WTC11 (cell line): ENCODE measurements around the gene BICD2. TPM values are rescaled to one million over a fixed set of nuclear protein-coding genes. Genes with fewer than 3 reads are reported as not detected.

Source experiments
- ATAC-seq: fragments of 200-7000 bp; cut with Tn5 transposase; 2 replicates; pipeline ENCODE4 v1.10.0; 2021; ENCODE audit warnings: mild to moderate bottlenecking, moderate library complexity
- CTCF ChIA-PET: fragments of 300-600 bp; sonication (Branson Sonifier 250); formaldehyde crosslinking; loops from one replicate; lab custom pipeline; 2021; ENCODE audit warnings: antibody characterized with exemption; lab: Charles Lee
- POLR2A ChIA-PET: fragments of 350-600 bp; sonication (Branson Sonifier 250); formaldehyde crosslinking; loops from one replicate; lab custom pipeline; 2021; ENCODE audit warnings: antibody characterized with exemption; lab: Charles Lee
- DNase-seq: peaks from one replicate; pipeline ENCODE4 v3.0.0; 2021; ENCODE audit warnings: low spot score
- H3K27ac Mint-ChIP-seq: 2 replicates; pipeline ENCODE4 v1.8.0; 2021; ENCODE audit warnings: mixed read lengths
- H3K27me3 Mint-ChIP-seq: 2 replicates; pipeline ENCODE4 v1.8.0; 2021; ENCODE audit warnings: low read depth, mild to moderate bottlenecking, moderate library complexity, mixed read lengths
- H3K36me3 Mint-ChIP-seq: 2 replicates; pipeline ENCODE4 v1.8.0; 2021; ENCODE audit warnings: mixed read lengths
- H3K4me1 Mint-ChIP-seq: 2 replicates; pipeline ENCODE4 v1.8.0; 2022; ENCODE audit warnings: mixed read lengths
- H3K4me3 Mint-ChIP-seq: 2 replicates; pipeline ENCODE4 v1.8.0; 2021; ENCODE audit warnings: mild to moderate bottlenecking, moderate library complexity, mixed read lengths
- H3K9me3 Mint-ChIP-seq: 2 replicates; pipeline ENCODE4 v1.8.0; 2021; ENCODE audit warnings: mixed read lengths
- ATF1 ChIP-seq: sonication (generic); formaldehyde crosslinking; IDR thresholded peaks from 2 replicates; pipeline ENCODE4 v1.8.1; 2023; ENCODE audit warnings: mild to moderate bottlenecking, moderate library complexity, missing genetic modification reagents
- E2F4 ChIP-seq: sonication (generic); formaldehyde crosslinking; IDR thresholded peaks from 2 replicates; pipeline ENCODE4 v1.8.1; 2022; ENCODE audit warnings: low read depth, mild to moderate bottlenecking, moderate library complexity, missing genetic modification reagents, borderline replicate concordance
- FOXK1 ChIP-seq: sonication (generic); formaldehyde crosslinking; IDR thresholded peaks from 2 replicates; pipeline ENCODE4 v1.8.0; 2022; ENCODE audit warnings: mild to moderate bottlenecking, moderate library complexity, missing genetic modification reagents
- GTF2I ChIP-seq: fragments of 250-450 bp; sonication (Bioruptor Pico); conservative IDR thresholded peaks from 2 replicates; pipeline ENCODE4 v1.4.0; 2021; ENCODE audit warnings: mild to moderate bottlenecking
- HMGA2 ChIP-seq: fragments of 250-450 bp; sonication (Bioruptor Pico); IDR thresholded peaks from 2 replicates; pipeline ENCODE4 v1.4.0; 2021; ENCODE audit warnings: mild to moderate bottlenecking, moderate library complexity
- IRF2 ChIP-seq: sonication (generic); formaldehyde crosslinking; IDR thresholded peaks from 2 replicates; pipeline ENCODE4 v1.8.0; 2022; ENCODE audit warnings: low read depth, missing genetic modification reagents, borderline replicate concordance
- JAZF1 ChIP-seq: fragments of 250-450 bp; sonication (Bioruptor Pico); IDR thresholded peaks from 2 replicates; pipeline ENCODE4 v1.9.0; 2021; ENCODE audit warnings: moderate library complexity, mild to moderate bottlenecking, inconsistent platforms
- KAT7 ChIP-seq: sonication (generic); formaldehyde crosslinking; IDR thresholded peaks from 2 replicates; pipeline ENCODE4 v1.8.1; 2023; ENCODE audit warnings: missing genetic modification reagents, mild to moderate bottlenecking, borderline replicate concordance
- NFATC4 ChIP-seq: fragments of 250-450 bp; sonication (Bioruptor Pico); IDR thresholded peaks from 2 replicates; pipeline ENCODE4 v1.9.0; 2021; ENCODE audit warnings: mild to moderate bottlenecking
- NFE2L1 ChIP-seq: sonication (generic); formaldehyde crosslinking; IDR thresholded peaks from 2 replicates; pipeline ENCODE4 v1.8.1; 2023; ENCODE audit warnings: missing genetic modification reagents
- OVOL2 ChIP-seq: fragments of 250-450 bp; sonication (Bioruptor Pico); IDR thresholded peaks from 2 replicates; pipeline ENCODE4 v1.9.0; 2021; ENCODE audit warnings: mild to moderate bottlenecking, borderline replicate concordance
- RELA ChIP-seq: sonication (generic); formaldehyde crosslinking; IDR thresholded peaks from 2 replicates; pipeline ENCODE4 v1.8.1; 2022; ENCODE audit warnings: missing genetic modification reagents, mild to moderate bottlenecking, borderline replicate concordance
- RORB ChIP-seq: fragments of 250-450 bp; sonication (Bioruptor Pico); IDR thresholded peaks from 2 replicates; pipeline ENCODE4 v1.9.0; 2021; ENCODE audit warnings: mild to moderate bottlenecking
- SMAD4 ChIP-seq: sonication (generic); formaldehyde crosslinking; IDR thresholded peaks from 2 replicates; pipeline ENCODE4 v1.8.0; 2022; ENCODE audit warnings: mild to moderate bottlenecking, missing genetic modification reagents
- SP1 ChIP-seq: sonication (generic); formaldehyde crosslinking; conservative IDR thresholded peaks from 2 replicates; pipeline ENCODE4 v1.8.1; 2022; ENCODE audit warnings: missing genetic modification reagents
- TEAD1 ChIP-seq: sonication (generic); formaldehyde crosslinking; IDR thresholded peaks from 2 replicates; pipeline ENCODE4 v1.8.0; 2022; ENCODE audit warnings: mild to moderate bottlenecking, missing genetic modification reagents
- ZBTB21 ChIP-seq: sonication (generic); formaldehyde crosslinking; IDR thresholded peaks from 2 replicates; pipeline ENCODE4 v1.8.1; 2023; ENCODE audit warnings: mild to moderate bottlenecking, missing genetic modification reagents, borderline replicate concordance
- ZNF416 ChIP-seq: fragments of 250-450 bp; sonication (Bioruptor Pico); IDR thresholded peaks from 2 replicates; pipeline ENCODE4 v1.9.0; 2021; ENCODE audit warnings: mild to moderate bottlenecking, inconsistent platforms
- ZNF671 ChIP-seq: fragments of 250-450 bp; sonication (Bioruptor Pico); IDR thresholded peaks from 2 replicates; pipeline ENCODE4 v1.8.0; 2021; ENCODE audit warnings: mild to moderate bottlenecking
- ZSCAN18 ChIP-seq: fragments of 250-450 bp; sonication (Bioruptor Pico); IDR thresholded peaks from 2 replicates; pipeline ENCODE4 v2.1.2; 2022; ENCODE audit warnings: mild to moderate bottlenecking, moderate library complexity
- total RNA-seq: library from RNA; stranded (reverse); gene quantifications from 3 replicates; pipeline ENCODE4 v1.2.3, GENCODE V29; 2021
- TF ChIP-seq, protein P1 (sequence below): fragments of 250-450 bp; sonication (Bioruptor Pico); IDR thresholded peaks from 2 replicates; pipeline ENCODE4 v1.9.0; 2021; ENCODE audit warnings: mild to moderate bottlenecking, borderline replicate concordance
- TF ChIP-seq, protein P2 (sequence below): fragments of 200-600 bp; IDR thresholded peaks from 2 replicates; pipeline ENCODE4 v1.8.0; 2022; ENCODE audit warnings: antibody characterized with exemption
- TF ChIP-seq, protein P3 (sequence below): sonication (generic); formaldehyde crosslinking; IDR thresholded peaks from 2 replicates; pipeline ENCODE4 v1.8.0; 2022; ENCODE audit warnings: mild to moderate bottlenecking, missing genetic modification reagents

The BICD2 gene
- total RNA-seq, 1 experiment from 2014 or later, result 38.7 TPM

DNA sequence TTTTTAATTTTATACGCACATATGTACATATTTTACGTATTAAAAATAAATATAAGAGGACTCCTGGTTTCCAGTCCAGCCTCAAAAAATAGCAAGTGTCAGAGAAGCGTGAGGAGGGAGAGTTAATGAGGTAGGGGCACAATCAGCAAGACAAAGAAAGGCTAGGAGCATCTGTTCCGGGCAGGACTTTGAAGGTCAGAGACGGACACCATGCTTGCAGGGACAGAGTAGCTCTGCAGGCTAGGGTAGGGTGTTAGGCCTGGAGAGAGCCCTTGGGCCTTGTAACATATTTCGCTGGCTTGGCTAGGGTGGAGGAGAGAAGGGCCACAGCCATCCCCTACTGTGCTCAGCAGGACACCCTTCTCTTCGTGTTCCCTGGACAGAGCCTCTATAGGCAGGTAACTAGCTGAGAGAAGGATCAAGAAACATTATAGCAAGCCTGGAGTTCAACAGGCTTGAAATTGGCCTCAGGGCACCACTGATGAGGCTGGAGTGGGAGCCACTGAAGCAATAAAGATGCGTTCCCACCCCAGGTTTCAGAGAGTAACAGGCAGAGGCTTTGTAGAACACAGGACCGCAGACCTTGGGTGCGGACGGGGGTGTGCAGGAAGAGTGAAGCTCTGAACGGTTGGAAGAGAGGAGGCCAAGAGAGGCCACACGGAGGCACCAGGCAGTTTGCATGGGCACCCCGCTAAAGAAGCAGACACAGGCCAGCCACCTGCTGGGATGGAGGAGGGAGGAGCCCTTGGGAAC lies 85.0 kb downstream of the BICD2 start:
- CTCF ChIA-PET, result interaction anchor here (0.7 to 1.9 kb wide), 4 partner anchors 9 to 111 kb away, joined by 3 to 6 read pairs (median 4); partner anchors contain the start of gene IPPK
- peak overlapping the region; percentile 33 for H3K27ac Mint-ChIP-seq

GRCh38 chr9:92671323-92671722 lies 93.3 kb downstream of the BICD2 start:
- ChIA-PET CTCF (interaction anchor here (0.8 to 2.6 kb wide), 5 partner anchors 13 to 533 kb away, joined by 3 to 9 read pairs (median 6); partner anchors contain the start of genes CENPP and NOL8), POLR2A (interaction anchor here (0.6 to 1.0 kb wide), 2 partner anchors 11 to 758 kb away, joined by 3 read pairs; no protein-coding TSS in a partner anchor)
- no peak for TF ChIP-seq GTF2I (CRISPR knock-in tag)
- TF ChIP-seq ZNF416 (CRISPR knock-in tag), result no peak
- no peak for TF ChIP-seq SMAD4 (CRISPR knock-in tag)
- TF ChIP-seq HMGA2 (CRISPR knock-in tag), result no peak
- no peak for TF ChIP-seq FOXK1 (CRISPR knock-in tag)
- no peak for TF ChIP-seq E2F4 (CRISPR knock-in tag)
- no peak for TF ChIP-seq KAT7 (CRISPR knock-in tag)
- TF ChIP-seq NFE2L1 (CRISPR knock-in tag), result no peak
- no peak for TF ChIP-seq TEAD1 (CRISPR knock-in tag)
- TF ChIP-seq ATF1 (CRISPR knock-in tag), result no peak
- no peak for TF ChIP-seq OVOL2 (CRISPR knock-in tag)
- TF ChIP-seq, protein P1, sequence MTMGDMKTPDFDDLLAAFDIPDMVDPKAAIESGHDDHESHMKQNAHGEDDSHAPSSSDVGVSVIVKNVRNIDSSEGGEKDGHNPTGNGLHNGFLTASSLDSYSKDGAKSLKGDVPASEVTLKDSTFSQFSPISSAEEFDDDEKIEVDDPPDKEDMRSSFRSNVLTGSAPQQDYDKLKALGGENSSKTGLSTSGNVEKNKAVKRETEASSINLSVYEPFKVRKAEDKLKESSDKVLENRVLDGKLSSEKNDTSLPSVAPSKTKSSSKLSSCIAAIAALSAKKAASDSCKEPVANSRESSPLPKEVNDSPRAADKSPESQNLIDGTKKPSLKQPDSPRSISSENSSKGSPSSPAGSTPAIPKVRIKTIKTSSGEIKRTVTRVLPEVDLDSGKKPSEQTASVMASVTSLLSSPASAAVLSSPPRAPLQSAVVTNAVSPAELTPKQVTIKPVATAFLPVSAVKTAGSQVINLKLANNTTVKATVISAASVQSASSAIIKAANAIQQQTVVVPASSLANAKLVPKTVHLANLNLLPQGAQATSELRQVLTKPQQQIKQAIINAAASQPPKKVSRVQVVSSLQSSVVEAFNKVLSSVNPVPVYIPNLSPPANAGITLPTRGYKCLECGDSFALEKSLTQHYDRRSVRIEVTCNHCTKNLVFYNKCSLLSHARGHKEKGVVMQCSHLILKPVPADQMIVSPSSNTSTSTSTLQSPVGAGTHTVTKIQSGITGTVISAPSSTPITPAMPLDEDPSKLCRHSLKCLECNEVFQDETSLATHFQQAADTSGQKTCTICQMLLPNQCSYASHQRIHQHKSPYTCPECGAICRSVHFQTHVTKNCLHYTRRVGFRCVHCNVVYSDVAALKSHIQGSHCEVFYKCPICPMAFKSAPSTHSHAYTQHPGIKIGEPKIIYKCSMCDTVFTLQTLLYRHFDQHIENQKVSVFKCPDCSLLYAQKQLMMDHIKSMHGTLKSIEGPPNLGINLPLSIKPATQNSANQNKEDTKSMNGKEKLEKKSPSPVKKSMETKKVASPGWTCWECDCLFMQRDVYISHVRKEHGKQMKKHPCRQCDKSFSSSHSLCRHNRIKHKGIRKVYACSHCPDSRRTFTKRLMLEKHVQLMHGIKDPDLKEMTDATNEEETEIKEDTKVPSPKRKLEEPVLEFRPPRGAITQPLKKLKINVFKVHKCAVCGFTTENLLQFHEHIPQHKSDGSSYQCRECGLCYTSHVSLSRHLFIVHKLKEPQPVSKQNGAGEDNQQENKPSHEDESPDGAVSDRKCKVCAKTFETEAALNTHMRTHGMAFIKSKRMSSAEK (CRISPR knock-in tag), result no peak
- no peak for TF ChIP-seq ZSCAN18 (CRISPR knock-in tag)
- TF ChIP-seq, protein P2, sequence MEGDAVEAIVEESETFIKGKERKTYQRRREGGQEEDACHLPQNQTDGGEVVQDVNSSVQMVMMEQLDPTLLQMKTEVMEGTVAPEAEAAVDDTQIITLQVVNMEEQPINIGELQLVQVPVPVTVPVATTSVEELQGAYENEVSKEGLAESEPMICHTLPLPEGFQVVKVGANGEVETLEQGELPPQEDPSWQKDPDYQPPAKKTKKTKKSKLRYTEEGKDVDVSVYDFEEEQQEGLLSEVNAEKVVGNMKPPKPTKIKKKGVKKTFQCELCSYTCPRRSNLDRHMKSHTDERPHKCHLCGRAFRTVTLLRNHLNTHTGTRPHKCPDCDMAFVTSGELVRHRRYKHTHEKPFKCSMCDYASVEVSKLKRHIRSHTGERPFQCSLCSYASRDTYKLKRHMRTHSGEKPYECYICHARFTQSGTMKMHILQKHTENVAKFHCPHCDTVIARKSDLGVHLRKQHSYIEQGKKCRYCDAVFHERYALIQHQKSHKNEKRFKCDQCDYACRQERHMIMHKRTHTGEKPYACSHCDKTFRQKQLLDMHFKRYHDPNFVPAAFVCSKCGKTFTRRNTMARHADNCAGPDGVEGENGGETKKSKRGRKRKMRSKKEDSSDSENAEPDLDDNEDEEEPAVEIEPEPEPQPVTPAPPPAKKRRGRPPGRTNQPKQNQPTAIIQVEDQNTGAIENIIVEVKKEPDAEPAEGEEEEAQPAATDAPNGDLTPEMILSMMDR, result no peak
- TF ChIP-seq ZNF671 (CRISPR knock-in tag), result no peak
- H3K36me3 Mint-ChIP-seq, result no peaks in the 10 kb centered on the region
- DNase-seq (no peak), ATAC-seq (no peak)
- H3K4me3 Mint-ChIP-seq, result peak overlapping the region; percentile 96
- H3K27ac Mint-ChIP-seq, result no peak overlapping the region
- no peaks in the 10 kb centered on the region for H3K9me3 Mint-ChIP-seq
- no peaks in the 10 kb centered on the region; the same call in 1 of the 2 replicates for H3K27me3 Mint-ChIP-seq
- H3K4me1 Mint-ChIP-seq, result peaks cover 6% of the 10 kb centered on the region

More for the DNA sequence above, 85.0 kb downstream of the BICD2 start:
- POLR2A ChIA-PET, result no interaction called here
- TF ChIP-seq ZBTB21 (CRISPR knock-in tag) (no peak), NFATC4 (no peak), JAZF1 (no peak), IRF2 (CRISPR knock-in tag) (no peak), RELA (CRISPR knock-in tag) (no peak), SP1 (CRISPR knock-in tag) (no peak), RORB (CRISPR knock-in tag) (no peak)
- TF ChIP-seq, protein P3, sequence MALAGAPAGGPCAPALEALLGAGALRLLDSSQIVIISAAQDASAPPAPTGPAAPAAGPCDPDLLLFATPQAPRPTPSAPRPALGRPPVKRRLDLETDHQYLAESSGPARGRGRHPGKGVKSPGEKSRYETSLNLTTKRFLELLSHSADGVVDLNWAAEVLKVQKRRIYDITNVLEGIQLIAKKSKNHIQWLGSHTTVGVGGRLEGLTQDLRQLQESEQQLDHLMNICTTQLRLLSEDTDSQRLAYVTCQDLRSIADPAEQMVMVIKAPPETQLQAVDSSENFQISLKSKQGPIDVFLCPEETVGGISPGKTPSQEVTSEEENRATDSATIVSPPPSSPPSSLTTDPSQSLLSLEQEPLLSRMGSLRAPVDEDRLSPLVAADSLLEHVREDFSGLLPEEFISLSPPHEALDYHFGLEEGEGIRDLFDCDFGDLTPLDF (CRISPR knock-in tag), result no peak
- Mint-ChIP-seq H3K36me3 (no peaks in the 10 kb centered on the region), H3K4me1 (peaks cover 13% of the 10 kb centered on the region), H3K4me3 (no peak overlapping the region), H3K9me3 (no peaks in the 10 kb centered on the region), H3K27me3 (no peaks in the 10 kb centered on the region; the same call in 1 of the 2 replicates)
- ATAC-seq (peak; percentile 82), DNase-seq (no peak)
